DMS153 (cell line): ENCODE data around the gene CPO.
"Not testable (repeated sequence)": the region's sequence is repeated elsewhere in the genome, so short reads cannot be mapped to it uniquely, and the experiment has no call there.

Experiments
- DNase-seq: peaks from one replicate; lab custom pipeline; 2025; lab: John Stamatoyannopoulos, UW

CPO gene

DNA sequence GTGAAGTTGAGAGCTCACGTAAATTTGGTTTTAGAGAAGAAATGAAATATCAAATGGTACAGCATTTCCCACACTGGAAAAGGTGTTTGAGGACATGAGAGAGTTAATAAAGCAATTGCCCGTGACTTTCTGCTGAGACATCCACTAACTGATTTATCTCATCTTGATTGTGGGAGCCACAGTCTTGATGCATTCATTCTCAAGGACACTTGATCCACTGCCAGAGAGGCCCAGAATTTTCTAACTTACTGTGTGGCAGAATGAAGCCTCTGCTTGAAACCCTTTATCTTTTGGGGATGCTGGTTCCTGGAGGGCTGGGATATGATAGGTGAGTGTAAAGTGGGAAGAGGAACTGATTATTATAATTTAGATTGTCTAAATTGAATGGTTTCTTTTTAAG lies at the start of gene CPO:
TSS of gene CPO (plus strand) at position 179 of the 400 bp plus-strand sequence. CDS start at position 261, 82 bp downstream.
- no peak for DNase-seq

DNA sequence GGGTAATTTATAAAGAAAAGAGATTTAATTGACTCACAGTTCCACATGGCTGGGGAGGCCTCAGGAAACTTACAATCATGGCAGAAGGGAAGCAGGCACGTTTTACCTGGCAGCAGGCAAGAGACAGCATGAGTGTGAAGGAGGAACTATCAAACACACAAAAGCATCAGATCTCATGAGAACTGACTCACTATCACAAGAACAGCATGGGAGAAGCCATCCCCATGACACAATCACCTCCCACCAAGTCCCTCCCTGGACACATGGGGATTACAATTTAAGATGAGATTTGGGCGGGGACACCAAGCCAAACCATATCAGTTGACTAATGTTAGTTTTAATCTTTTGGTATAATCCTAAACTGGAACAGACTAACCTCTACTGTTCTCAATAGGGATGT lies 49.1 kb upstream of the CPO start:
- no peak for DNase-seq

GRCh38 chr2:206890926-206891325 lies 48.4 kb upstream of the CPO start:
- DNase-seq: no peak

GRCh38 chr2:206915121-206915520 lies 24.2 kb upstream of the CPO start:
- no peak for DNase-seq

GRCh38 chr2:206918263-206918662 lies 21.1 kb upstream of the CPO start:
- DNase-seq: no peak

GRCh38 chr2:206920310-206920709 lies 19.0 kb upstream of the CPO start:
- no peak for DNase-seq

DNA sequence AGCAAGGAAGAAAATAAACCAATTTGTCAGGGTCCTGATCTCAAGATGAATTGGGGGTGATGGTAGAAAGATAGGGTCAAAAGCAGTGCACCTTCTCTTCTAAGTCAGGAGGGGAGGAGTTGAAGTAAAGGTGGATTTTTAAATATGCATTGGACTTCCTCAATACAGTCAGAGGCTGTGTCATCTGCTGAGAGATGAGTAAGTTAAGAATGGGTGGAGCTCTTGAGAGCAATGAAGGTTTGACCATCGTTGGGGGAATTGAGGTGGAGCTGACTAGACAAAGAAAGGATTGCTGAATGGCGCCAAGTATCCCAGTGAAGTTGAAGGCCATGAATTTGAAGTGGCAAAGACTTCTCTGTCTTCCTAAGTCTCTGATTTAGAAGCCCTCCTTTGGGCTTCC lies 18.4 kb upstream of the CPO start:
- DNase-seq: no peak

- DNase-seq: no peak
Observed at GRCh38 chr2:206921529-206921928, 17.8 kb upstream of the CPO start.

DNA sequence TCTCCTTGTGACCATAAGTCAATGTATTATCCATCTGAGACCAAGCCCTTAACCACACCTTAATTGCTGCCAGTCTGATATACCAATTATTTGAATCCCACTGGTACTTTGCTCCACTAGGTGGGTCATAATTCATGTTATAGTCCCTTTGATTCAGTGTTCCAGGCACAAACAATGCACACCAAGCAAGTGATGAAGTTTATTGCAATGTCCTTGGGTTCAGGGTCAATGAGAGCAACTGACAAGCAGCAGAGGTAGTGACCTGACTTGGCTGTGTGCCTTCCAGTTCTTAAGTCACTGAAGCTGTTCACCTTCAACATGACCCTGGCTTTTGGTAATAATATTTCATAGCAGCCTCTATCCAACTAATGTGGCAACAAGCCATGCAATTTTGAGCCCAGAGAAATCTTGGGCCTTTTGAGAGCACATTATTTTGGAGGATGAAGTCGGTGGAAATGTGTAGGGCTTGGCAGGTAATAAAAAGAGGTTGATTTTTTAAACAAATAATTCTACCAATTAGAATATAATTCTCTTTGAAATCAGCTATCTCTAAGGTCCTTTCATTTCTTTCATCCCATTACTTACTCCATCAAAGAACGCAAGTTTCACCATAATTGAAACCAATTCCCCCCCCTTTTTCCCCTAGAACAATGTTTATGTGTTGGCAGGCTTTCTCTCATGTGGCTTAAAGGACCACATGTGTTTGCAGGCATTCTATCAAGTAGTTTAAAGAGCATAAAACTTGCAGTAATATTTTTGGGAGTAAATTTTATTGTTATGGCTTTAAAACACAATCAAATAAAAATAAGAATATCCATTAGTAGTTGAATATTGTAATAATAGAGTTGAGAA lies 3.1 kb upstream of the CPO start:
- no peak for DNase-seq

GRCh38 chr2:206936843-206937230 lies 2.5 kb upstream of the CPO start:
- no peak for DNase-seq

DNA sequence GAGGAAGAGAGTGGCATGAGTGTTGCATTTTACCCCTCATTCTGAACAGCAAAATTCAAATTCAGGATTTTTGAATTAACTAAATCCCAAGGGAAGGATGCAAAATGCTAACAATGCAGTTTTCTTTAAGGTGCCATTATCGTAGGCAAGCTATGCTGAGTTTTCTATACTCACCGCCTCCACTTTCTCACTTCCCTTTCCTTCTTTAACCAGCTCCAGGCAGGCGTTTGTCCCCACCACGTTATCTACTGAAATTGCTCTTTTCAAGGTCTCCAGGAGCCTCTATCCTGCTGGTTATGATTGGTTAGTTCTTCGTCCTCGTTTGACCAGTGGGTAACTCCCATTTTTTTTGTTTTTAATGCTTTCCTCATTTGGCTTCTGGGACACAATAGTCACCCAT lies 1.8 kb upstream of the CPO start:
- DNase-seq: no peak

DNA sequence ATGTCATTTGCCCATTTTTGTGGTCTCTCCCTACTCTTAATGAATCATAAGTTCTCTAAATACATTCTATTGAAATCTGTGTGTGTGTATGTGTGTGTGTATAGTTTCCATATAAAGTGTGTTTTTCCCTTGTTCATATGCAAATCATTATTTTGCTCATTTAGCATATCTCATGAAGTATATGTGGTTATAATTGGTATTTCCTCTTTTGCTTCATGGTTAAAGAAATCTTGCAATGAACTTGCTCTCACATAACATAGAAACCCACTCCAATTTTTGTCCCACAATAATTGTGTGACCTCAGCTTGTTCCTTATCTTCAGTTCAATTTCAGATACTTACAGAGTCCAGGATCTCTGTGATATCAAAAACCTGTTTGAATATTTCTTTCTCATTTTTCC lies 1.2 kb downstream of the CPO start:
- DNase-seq: no peak

DNA sequence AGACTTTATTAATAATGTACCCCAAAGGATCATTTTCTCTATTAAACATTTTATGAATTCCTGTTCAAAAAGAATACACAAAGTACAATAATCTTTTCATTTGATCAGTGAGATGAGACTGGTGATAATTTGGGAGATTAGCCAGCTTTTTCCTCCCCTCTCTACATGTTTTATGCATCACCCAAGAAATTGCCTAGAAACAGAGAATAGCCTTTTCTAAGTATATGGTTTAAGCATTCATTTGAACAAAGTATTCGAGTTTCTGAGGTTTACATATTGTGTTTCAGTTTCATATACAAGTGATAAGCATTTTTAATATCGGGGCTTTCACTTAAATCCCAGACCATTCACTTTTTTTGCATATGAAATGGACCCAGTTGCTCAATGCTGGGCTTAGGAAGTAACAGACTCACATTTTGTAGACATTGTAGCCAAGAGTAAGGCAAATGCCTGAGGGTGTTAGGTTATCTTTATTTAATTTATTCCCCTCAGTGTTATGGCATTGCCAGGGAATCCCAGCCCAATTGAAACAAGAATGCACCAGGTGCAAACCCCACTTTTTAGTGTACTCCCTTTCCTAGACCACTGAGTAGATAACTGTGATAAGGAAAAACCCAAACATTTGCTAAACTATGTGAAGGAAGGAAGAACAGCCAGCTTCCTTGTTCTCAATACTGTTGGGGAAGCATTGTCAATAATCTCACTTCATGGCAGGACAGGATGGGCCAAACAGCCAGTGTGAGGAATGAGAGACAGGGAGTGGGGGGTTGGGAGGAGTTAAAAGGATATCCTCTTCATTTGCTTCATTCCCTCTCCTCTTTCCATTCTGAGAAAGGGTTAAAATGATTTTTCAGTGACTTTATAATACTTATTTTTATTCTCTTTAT lies 3.5 kb downstream of the CPO start:
- no peak for DNase-seq

GRCh38 chr2:206953404-206953803 lies 14.1 kb downstream of the CPO start:
- not testable (repeated sequence) for DNase-seq

- no peak for DNase-seq
Observed at GRCh38 chr2:206955253-206955652, 15.9 kb downstream of the CPO start.

- no peak for DNase-seq
Observed at GRCh38 chr2:206958261-206958660, 18.9 kb downstream of the CPO start.

DNA sequence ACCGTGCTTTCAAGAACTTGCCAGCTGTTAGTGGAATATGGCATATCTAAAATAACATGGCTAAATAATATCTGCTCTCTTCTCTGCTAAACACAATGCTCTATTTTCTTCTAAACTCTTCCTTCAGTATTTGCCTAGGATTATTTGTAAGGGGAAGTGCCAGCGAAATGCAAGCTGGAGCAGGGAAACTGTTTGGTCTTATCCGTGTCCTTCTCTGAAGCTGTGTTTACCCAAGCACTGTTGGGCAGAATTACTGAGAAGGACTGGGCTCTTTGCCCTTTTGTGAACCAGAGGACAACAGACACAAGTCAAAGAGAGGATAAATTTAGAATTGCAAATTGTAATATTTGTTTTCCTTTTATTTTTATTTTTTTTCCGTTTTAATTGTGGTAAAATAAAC lies 23.6 kb downstream of the CPO start:
- peak; percentile 8 for DNase-seq

DNA sequence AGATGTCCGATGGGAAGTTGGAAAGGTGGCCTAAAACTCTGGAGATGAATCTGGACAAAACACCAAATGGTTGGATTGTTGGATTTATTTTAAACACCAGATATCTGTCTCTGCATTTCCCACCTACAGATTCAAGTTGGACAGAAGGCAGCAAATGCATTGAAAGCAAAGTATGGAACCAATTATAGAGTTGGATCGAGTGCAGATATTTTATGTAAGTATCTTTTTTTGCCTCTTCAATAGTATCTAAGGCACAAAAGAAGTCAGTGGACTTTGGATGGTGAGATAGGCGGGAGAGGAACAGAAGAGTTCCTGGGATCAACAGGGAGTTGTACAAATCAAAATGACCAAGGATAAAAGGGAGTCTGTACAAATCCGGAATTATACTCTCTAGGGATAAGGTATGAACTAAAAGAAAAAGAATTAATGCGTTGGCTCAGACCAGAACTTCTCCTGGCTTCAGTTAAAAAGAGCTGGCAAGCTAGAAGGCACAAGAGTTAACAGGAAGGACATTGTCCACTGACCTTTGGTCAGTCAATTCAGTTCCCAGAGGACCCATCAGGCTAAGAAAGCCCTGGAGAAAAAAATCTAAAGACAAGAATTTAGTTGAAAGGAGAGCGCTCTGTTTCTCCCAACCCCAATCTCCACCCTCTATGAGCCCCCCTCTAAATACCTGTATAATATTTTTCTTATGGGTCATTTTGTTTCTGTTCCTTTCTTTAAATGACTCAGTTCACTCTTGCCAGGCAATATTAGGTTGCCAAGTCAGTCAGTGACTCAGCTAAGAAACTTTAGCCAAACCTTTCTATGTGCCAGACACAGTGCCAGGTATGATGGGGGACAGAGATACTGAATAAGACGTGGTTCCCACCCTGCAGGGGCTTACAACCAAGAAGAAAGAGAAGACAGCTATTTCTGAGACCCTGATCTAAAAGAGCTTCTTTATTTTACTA lies 29.1 kb downstream of the CPO start:
- DNase-seq: no peak

GRCh38 chr2:206969192-206969591 lies 29.9 kb downstream of the CPO start:
- no peak for DNase-seq

DNA sequence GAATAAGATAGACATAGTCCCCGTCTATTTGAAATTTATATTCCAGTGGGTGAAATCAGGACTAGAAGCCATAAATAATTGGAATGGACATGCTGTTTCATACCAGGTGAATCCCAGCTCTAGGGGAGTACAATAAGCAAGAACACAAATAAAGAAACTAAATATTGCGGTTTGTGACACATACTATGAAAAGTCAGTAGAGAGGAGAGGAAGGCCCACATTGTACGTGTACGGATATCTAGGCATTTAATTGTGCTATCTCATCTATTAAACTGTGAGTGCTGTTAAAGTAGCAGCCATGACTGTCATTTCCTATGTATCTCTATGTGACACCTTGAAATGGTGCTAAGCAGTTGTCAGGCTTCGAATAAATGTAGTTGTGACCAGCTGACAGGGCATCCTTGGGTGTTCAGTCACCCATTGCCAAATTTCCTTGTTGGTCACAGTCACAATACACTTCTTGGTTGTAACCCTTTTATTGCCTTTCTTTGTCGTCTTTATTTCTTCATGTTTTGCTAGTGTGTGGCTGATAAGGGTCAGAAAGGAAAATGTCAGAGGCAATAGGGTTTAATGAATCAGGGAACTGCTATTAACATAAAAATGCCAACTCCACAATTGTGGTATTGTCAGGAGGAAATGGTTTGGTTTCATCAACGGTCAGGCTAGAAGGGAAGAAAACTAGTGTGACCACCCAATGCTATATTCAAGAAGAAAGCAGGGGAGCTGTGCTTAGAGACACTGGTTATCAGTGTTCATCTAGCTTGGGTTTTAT lies 31.5 kb downstream of the CPO start:
- no peak for DNase-seq

DNA sequence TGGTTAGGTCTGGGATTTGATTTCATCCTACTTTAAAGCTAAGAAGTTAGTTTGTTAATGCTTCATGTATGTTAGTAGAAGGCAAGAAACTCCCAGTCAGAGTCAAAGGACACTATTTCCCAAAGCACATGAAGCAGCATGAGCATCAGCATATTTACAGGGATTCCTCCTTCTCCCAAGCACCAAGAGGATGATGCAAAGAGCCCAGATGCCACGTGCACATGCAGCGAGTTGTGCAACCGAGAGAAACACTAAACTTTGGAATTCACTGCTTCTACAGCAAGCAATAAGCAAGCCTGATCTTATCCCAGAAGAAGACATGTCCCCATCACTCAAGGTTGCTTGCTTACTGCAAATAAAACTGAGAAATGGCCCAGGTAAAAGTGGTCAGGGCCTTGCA lies 32.5 kb downstream of the CPO start:
- no peak for DNase-seq
